Measurements from ENCODE around the gene CRHR2. TPM values are rescaled to one million over a fixed set of nuclear protein-coding genes. Genes with fewer than 3 reads are reported as not detected.
"Not testable (repeated sequence)": the region's sequence is repeated elsewhere in the genome, so short reads cannot be mapped to it uniquely, and the experiment has no call there.

The CRHR2 gene
- total RNA-seq = not detected in 2 replicates

GRCh38 chr7:30682212-30683083 is at the start of gene CRHR2:
Gene CRHR2, minus strand, starts transcription at chr7:30682456. Its CDS starts 176 bp downstream, at chr7:30682280.
- DNase-seq (ENCODE audit: low read depth, low spot score) = no peak

- DNase-seq (ENCODE audit: low read depth, low spot score) = no peak
Observed at GRCh38 chr7:30731581-30731980, 49.3 kb upstream of the CRHR2 start.

GRCh38 chr7:30730996-30731395 is 48.7 kb upstream of the CRHR2 start:
- no peak for DNase-seq (ENCODE audit: low read depth, low spot score)

GRCh38 chr7:30730097-30730496 is 47.8 kb upstream of the CRHR2 start:
- DNase-seq (ENCODE audit: low read depth, low spot score) = no peak

GRCh38 chr7:30729642-30730041 is 47.4 kb upstream of the CRHR2 start:
- DNase-seq (ENCODE audit: low read depth, low spot score) = no peak

- DNase-seq (ENCODE audit: low read depth, low spot score) = no peak
Observed at GRCh38 chr7:30728591-30729100, 46.4 kb upstream of the CRHR2 start.

GRCh38 chr7:30727061-30727945 is 45.0 kb upstream of the CRHR2 start:
- DNase-seq (ENCODE audit: low read depth, low spot score) = no peak

GRCh38 chr7:30726296-30727006 is 44.2 kb upstream of the CRHR2 start:
- no peak for DNase-seq (ENCODE audit: low read depth, low spot score)

- no peak for DNase-seq (ENCODE audit: low read depth, low spot score)
Observed at GRCh38 chr7:30723776-30724175, 41.5 kb upstream of the CRHR2 start.

- no peak for DNase-seq (ENCODE audit: low read depth, low spot score)
Observed at GRCh38 chr7:30722671-30723070, 40.4 kb upstream of the CRHR2 start.

GRCh38 chr7:30722187-30722586 is 39.9 kb upstream of the CRHR2 start:
- no peak for DNase-seq (ENCODE audit: low read depth, low spot score)

- no peak for DNase-seq (ENCODE audit: low read depth, low spot score)
Observed at GRCh38 chr7:30721211-30721610, 39.0 kb upstream of the CRHR2 start.

GRCh38 chr7:30719434-30719833 is 37.2 kb upstream of the CRHR2 start:
- not testable (repeated sequence) for DNase-seq (ENCODE audit: low read depth, low spot score)

GRCh38 chr7:30717181-30717580 is 34.9 kb upstream of the CRHR2 start:
- no peak for DNase-seq (ENCODE audit: low read depth, low spot score)

- DNase-seq (ENCODE audit: low read depth, low spot score) = no peak
Observed at GRCh38 chr7:30714129-30714528, 31.9 kb upstream of the CRHR2 start.

- no peak for DNase-seq (ENCODE audit: low read depth, low spot score)
Observed at GRCh38 chr7:30713392-30713791, 31.1 kb upstream of the CRHR2 start.

- DNase-seq (ENCODE audit: low read depth, low spot score) = no peak
Observed at GRCh38 chr7:30710669-30711068, 28.4 kb upstream of the CRHR2 start.

- DNase-seq (ENCODE audit: low read depth, low spot score) = no peak
Observed at GRCh38 chr7:30709549-30709948, 27.3 kb upstream of the CRHR2 start.

GRCh38 chr7:30708983-30709382 is 26.7 kb upstream of the CRHR2 start:
- DNase-seq (ENCODE audit: low read depth, low spot score) = no peak

- DNase-seq (ENCODE audit: low read depth, low spot score) = no peak
Observed at GRCh38 chr7:30708412-30708811, 26.2 kb upstream of the CRHR2 start.
